NOMO-1 (cell line): ENCODE results near the gene DIPK1B.
A peak's percentile ranks its signal among the peaks of the same experiment; 100 is the strongest.

ENCODE experiments used
- DNase-seq, 2 experiments: peaks; one replicate each; lab custom pipeline; 2025; ENCODE audit not compliant: unreplicated experiment in 2 of 2; lab: John Stamatoyannopoulos, UW

Gene DIPK1B

DNA sequence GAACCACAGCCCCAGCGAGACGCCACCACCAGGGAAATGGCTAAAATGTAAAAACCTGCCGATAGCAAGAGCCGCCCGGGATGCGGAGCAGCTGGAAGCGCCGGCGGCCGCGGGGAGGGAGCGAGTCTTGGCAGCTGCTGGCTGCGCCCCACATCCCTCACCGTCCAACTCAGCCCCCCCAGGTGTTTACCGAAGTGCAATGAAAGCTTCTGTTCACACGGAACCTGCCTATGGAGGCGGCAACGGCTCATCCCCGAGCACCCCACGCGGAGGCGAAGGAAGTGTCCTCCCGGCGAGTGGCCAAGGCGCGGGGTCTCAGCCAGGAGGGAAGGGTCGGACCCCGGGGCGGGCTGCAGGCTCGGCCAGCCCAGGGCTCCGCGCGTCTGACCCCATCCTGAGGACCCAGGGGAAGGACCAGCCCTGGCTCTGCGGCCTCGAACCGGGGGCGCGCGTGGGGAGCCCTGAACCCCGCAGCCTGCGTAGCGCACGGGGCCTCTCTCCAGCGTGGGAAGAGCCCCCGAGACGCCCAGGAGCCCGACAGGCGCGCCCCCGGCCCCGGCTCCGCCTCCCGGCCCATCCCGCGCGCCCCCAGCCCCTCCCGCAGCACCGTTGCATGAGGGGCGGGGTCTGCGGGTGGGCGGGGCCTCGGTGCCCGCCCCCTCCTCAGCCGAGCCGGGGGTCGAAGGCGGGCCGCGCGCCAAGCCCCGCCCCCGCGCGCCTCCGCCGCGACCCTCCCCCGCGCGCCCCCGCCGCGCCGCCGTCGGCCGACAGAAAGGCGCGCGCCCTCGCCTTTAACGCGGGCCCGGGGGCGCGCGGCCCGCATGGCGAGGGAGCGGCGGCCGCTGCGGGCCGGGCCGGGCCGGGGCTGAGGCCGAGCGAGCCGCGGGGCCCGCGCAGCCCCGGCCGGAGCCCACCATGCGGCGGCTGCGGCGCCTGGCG, at the start of gene DIPK1B:
Gene DIPK1B (plus strand): TSS at position 822 of the 939 bp plus-strand sequence. CDS start 94 bp downstream, at position 916.
- DNase-seq, result no peak

DNA sequence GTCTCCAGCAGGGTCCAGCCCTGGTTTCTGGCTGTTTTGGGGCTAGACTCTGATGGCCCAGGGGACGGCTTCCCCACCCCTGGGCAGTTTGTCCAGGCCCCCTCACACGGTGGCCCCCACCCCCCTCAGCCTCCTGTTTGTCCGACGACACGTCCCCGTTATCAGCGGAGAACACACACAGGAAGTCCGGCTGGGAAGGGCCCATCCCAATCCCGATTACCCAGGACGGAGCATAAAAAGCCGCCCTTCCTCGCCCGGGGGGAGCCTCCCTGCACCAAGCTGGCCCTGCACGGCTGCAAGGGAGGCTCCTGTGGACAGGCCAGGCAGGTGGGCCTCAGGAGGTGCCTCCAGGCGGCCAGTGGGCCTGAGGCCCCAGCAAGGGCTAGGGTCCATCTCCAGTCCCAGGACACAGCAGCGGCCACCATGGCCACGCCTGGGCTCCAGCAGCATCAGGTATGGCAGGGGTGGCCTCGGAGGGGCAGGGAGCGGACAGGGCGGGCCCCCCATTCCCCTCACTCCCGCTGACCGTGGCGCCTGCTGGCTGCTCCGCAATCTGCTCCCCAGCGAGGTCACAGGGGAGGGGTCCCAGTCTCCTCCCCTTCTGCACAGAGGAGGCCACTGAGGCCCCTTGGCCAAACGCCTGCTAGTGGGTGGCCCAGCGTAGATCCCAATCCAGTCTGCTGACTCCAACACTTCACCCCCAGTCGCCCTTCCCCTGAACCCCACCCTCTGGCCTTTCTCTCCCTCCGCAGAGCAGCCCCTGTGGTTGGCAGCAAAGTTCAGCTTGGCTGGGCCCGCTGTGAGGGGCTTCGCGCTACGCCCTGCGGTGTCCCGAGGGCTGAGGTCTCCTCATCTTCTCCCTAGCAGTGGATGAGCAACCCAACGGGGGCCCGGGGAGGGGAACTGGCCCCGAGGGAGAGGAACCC, 49.5 kb upstream of the DIPK1B start, which contains the start of gene EGFL7:
Gene EGFL7 (plus strand): TSS at position 261 of the 926 bp plus-strand sequence. CDS start 5,367 bp downstream, outside the sequence.
- DNase-seq, result no peak

DNA sequence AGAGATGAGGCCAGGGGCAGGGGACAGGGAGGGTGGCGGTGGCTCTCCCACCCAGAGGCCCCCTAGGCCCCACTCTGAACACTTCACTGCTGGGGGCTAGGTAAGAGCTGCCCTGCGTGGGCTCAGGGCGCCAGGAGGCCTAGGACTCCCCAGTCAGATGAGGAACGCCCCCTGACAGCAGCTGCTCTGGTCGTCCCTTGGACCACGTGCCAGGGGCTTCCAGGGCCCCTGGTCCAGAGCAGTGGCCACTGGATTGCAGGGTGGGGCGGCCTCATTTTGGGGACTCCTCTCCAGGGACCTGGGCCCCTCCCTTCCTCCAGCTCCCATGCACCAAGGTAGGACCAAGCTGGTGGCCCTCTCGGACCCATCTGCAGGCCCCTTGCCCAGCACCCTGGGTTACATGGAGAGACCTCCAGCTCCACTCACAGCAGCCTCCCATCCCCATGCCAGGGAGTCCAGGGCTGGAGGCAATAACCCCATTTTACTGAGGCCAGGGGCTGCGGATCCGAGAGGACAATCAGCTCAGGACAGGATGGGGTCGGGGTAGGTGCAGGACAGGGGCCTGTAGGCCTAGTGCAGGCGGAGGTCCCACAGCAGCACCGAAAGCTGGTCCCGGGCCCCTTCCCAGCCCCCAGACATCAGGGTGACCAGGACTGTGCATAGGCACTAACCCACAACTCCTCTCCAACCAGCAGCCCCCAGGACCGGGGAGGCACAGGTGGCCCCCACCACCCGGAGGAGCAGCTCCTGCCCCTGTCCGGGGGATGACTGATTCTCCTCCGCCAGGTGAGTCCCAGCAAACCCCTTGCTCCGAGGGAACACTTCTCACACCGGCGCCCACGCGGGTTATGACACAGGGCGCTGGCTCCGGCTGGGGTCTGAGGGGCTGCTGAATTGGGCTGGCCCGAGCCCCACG, 48.1 kb upstream of the DIPK1B start:
- DNase-seq, result no peak

DNA sequence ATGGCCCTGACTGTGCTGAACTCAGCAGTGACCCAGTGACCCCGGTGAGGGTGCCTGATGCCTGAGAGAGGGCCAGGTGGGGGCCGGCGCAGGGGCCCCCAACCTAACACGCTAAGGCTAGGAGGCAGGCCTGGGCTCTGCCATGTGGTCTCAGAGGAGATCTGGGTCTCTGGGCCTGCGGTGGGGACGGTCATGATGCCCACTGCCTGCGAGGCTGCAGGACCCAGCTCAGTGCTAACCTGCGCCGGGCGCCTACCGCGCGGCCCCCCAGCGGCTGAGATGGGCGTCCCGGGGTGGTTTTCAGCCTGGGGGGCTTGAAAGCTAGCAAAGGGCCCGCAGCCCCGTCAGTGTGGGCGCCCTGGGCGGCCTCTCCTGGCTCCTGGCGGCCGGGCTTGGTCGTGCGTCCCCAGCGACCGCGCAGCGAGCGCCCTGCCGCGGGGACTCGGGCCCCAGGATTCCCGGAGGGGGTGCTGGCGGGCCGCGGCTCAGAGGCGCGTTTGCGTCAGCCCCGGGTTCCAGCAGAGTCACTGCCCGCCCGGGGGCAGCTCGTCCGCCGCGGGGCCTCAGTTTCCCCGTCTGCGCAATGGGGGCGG, 47.2 kb upstream of the DIPK1B start:
- peak; percentile 64 to 77 for DNase-seq

DNA sequence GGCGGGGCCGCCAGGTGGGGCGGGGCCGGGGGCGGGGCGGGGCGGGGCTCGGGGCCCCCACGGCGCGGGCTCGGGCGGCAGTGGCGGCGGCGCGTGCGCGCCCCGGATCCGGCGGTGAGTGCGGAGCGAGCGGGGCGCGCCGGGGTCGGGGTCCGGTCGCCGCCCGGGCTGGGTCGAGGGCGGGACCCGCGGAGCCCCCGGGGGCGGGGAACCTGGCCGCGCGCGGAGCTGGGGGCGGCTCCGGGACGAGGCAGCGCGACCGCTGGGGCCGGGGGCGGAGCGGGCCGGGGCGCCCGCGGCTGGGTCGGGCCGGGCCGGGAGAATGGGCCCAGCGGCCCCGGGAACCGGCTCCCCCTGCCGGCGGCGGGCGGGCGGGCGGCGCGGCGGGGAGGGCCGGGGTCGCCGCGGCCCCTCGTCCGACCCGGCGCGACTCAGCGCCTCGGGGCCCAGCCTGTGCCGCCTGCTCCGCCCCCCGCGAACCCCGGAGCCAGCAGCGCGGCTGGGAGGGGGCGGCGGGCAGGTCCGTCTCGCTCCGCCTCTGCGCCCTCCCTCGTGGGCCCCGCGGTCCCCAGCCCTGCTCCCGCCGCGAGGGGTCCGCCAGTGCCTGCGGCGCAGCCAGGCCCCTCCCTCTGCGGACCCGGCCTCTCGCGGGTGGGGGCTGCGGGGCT, 46.5 kb upstream of the DIPK1B start:
- DNase-seq, result no peak

DNA sequence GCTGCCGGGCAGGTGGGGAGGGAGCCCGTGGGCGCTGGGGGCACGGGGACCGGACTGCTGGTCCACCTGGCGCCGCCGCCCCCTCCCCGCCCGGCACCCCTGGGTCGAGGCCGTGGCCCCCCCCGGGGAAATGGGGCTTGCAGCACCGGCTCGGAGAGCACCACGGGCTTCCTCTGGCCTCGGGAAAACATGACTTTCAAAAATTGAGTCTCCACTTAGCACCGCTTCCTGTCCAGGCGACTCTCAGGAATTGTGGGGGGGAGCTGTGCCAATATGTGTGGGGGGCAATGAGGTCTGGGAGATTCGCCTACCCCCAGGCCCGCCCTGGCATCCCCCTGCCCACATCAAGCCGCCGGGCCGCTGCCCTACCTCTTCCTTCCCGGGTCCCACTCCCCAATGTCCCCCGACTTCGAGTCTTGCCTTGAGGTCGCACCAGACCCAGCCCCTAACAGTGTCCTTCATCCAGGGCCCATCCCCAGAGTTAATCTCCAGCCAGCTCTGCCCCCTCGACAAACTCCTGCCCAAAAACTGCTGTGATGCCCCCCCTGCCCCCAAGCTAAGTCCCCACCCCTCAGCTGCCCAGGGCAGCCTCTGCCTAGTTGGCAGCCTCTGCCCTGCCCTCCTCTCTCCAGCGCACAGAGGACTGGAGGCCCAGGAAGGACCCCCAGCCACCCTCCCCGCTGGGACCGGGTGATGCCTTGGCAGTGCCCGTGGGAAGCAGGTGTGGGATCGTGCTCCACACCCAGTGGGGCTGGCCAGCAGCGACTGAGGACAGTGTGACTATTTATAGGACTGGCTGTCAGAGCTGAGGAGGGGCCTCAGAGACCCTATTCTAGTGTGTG, 45.8 kb upstream of the DIPK1B start:
- DNase-seq, result no peak

DNA sequence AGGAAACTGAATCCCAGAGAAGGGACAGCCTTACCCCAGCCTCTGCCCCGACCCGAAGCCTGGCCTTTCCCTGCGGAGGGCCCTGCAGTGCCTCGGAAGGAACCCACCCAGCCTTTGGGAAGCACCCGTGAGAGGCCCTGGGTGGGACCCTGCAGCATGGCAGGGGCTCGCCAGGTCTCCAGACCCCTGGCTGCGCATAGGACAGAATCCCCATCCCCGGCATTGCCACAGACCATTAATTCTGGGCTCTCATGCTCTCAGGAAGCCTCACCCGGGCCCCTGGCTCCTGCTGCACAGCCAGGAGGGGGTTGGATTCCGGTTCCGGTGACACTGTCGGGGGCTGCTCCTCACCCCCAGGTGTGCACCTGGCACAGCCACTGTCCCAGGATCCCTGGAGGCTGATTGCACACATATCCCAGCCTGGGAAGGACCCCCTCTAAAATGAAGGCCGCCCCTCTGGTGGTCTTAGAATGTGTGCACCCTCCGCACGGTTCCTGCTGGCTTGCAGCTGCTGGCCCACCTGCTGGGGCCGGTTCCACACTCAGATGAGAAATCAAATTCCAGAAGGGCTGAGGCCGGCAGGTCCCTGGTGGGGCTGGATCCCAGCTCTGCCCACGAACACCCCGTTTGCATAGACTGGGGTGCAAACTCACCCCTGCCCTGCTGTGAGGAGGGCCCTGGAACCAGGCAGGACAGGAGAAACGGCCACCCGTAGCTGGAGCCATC, 45.0 kb upstream of the DIPK1B start:
- no peak for DNase-seq

DNA sequence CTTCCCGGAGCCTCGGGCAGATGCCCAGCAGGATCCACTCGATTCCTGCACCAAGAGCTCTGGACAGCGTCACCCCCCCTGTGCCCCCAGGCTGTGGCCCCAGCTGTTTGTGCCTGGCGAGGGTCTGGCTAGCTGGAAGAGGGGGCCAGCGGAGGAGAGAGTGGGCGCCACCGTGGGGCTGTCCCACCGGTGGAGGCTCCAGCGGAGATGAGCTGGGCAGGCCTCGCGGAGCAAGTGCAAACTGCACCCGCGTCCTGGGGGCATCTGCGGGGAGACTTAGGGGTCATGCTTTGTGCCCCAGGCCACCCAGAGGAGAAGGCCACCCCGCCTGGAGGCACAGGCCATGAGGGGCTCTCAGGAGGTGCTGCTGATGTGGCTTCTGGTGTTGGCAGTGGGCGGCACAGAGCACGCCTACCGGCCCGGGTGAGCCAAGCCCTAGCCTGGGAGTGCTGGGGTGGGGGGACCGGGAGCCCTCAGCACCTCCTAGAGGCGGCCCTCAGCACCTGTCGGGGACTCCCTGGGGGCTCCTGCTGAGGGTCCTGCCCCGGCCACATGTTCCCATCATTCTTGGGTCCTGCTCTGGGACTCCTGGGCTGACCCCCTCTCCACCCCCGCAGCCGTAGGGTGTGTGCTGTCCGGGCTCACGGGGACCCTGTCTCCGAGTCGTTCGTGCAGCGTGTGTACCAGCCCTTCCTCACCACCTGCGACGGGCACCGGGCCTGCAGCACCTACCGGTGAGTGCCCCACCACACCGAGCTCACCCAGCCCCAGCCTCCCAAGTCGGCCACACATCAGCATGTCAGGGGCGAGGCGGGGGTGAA, 44.2 kb upstream of the DIPK1B start:
- no peak for DNase-seq

DNA sequence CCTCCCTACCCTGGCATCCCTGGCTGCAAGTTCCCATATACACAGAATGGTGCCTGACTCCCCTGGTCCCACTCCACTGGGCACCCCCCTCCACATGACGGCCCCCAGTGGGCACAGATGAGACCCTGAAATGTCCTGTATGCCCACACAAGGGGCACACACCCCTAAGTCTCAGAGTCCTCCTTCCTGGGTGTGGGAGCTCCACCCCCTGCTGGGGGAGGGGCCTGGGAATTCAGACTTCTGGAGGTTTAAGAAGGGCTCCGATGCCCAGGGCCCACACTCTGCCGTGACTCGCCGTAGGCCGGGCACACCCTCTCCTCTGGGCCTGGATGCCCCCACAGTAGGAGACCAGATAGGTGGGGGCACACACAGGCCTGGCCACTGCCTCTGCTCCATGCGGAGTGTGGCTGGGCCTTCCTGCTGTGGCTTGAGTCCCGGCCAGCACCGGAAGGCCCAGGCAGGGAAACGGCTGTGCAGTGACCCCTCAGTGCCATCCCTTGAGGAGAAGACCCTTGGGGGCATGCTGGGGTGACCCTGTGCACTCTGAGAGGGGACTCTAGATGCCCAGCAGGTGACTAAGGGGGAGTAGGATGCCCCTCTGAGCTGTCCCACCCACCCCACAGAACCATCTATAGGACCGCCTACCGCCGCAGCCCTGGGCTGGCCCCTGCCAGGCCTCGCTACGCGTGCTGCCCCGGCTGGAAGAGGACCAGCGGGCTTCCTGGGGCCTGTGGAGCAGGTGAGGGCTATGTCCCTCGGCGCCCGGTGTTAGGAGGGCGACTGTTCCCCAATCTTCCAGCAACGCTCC, 43.2 kb upstream of the DIPK1B start:
- DNase-seq, result no peak

DNA sequence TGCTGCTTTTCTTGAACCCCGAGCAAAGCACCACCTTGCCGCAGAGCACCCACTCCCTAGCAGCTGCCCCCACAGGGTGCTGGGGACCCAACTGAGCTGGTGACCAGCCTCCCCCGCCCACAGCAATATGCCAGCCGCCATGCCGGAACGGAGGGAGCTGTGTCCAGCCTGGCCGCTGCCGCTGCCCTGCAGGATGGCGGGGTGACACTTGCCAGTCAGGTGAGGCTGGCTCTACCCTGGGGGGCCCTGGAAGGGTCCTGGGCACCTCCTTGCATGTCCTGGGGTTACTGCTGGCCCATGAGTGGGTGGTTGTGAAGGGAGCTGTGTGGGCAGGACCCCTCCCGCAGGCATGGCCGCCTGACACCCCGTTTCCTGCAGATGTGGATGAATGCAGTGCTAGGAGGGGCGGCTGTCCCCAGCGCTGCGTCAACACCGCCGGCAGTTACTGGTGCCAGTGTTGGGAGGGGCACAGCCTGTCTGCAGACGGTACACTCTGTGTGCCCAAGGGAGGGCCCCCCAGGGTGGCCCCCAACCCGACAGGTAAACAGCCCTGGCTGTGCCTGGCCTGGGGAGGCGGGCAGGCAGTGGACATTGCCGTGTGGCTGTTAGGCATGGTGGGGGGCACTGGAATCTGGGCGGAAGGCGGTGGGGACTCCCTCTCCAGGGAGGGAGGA, 42.4 kb upstream of the DIPK1B start:
- DNase-seq, result no peak

DNA sequence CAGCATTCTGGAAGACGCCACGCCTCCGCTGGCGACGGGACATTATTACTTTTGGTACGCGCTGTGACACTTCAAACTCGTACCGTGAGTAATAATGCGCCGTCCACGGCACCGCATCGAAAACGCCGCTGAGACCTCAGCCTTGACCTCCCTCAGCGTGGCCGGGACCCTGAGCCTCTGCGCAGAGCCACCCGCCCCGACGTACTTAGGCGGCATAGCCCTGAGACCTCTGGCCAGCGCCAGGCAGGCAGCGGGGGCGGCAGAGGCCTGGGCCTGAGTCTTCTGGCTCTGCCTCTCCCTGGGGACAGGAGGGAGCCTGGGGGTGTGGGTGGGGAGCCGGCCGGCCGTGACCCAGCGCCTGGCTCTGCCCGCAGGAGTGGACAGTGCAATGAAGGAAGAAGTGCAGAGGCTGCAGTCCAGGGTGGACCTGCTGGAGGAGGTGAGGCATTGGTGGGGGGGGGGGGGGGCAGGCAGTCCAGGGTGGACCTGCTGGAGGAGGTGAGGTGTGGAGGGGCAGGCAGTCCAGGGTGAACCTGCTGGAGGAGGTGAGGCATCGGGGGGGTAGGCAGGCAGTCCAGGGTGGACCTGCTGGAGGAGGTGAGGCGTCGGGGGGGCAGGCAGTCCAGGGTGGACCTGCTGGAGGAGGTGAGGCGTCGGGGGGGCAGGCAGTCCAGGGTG, 41.7 kb upstream of the DIPK1B start:
- DNase-seq, result no peak

DNA sequence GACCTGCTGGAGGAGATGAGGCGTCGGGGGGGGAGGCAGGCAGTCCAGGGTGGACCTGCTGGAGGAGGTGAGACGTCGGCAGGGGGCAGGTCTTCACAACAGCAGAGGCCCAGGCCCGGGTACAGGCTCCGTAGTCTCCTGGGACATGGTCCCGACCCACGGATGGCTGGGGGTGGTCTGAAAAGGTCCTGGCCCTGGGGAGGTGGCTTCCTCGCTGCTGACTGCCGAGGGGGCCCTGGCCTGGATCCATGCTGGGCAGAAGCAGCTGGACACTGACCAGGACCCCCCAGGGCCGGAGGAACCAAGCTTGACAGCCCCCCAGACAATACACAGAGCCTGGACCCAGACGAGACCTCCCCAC, 41.1 kb upstream of the DIPK1B start:
- DNase-seq, result no peak

DNA sequence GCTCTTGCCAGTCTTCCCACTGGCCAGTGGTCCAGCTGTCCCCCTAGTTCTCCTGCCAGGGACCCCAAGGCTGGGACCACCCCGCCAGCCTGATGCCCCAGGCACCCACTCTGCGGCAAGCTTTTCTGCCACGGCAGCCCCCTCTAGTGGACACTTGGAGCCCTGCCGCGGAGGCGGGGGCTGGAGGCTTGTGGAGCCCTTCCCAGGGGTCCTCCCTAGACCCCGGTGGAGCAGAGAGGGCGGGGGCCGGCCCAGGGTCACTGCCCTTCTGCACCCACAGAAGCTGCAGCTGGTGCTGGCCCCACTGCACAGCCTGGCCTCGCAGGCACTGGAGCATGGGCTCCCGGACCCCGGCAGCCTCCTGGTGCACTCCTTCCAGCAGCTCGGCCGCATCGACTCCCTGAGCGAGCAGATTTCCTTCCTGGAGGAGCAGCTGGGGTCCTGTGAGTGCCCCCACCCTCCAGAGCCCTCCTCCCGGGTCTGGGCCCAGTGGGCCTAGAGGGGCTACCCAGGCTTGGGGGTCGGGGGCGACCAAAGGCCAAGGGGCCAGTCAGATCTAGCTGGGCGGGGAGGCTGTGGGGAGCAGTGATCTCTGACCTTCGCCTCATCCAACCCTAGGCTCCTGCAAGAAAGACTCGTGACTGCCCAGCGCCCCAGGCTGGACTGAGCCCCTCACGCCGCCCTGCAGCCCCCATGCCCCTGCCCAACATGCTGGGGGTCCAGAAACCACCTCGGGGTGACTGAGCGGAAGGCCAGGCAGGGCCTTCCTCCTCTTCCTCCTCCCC, 40.5 kb upstream of the DIPK1B start:
- peak; percentile 20 to 48 for DNase-seq

DNA sequence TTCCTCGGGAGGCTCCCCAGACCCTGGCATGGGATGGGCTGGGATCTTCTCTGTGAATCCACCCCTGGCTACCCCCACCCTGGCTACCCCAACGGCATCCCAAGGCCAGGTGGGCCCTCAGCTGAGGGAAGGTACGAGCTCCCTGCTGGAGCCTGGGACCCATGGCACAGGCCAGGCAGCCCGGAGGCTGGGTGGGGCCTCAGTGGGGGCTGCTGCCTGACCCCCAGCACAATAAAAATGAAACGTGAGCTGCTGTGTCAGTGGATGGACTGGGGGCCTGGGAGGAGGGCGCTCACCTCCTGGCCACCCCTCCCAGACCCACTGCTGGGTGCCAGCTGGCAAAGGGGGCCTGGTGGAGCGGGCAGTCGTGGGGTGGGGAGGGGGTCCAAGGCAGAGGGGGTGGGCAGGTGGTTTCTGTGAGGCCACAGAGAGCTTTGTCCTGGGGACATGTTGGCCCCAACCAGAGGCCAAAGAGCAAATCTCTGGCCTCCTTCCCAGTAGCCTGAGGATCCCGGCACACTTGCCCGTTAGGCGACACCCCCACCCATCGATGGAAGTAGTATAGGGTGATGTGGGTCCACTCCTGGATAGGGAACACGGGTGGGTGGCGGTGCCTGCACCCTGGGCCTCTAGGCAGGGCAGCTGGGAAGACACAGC, 39.8 kb upstream of the DIPK1B start:
- DNase-seq, result no peak
